Thyroid gland (tissue), 4 donors: ENCODE results near the gene GRIN2B. TPM values are rescaled to one million over a fixed set of nuclear protein-coding genes. Genes with fewer than 3 reads are reported as not detected.

Experiments
- DNase-seq, 2 donors: peaks; one replicate each; pipeline ENCODE4 v3.0.0-alpha.2; 2019
- H3K27ac ChIP-seq, 3 donors: fragments of 200-600 bp; sonication (generic); 1 replicate in 2 of 3; 2 replicates in 1 of 3; pipeline ENCODE4 v1.5.1; 2016 to 2019; ENCODE audit warnings: mild to moderate bottlenecking in 1 of 3, moderate library complexity in 1 of 3
- H3K27me3 ChIP-seq: fragments of 200-600 bp; sonication (generic); one replicate; pipeline ENCODE4 v1.5.1; 2019
- H3K36me3 ChIP-seq, 2 donors: fragments of 200-600 bp; sonication (generic); one replicate each; pipeline ENCODE4 v1.5.1; 2016 to 2019
- H3K4me1 ChIP-seq, 2 donors: fragments of 200-600 bp; sonication (generic); one replicate each; pipeline ENCODE4 v1.5.1; 2017 to 2019
- H3K4me3 ChIP-seq, 3 donors: fragments of 200-600 bp; sonication (generic); replicated peaks in 1 of 3; 1 replicate in 2 of 3; 2 replicates in 1 of 3; pipeline ENCODE4 v1.5.1; 2016; ENCODE audit warnings: mild to moderate bottlenecking in 1 of 3
- H3K9me3 ChIP-seq: fragments of 200-600 bp; sonication (generic); one replicate; pipeline ENCODE4 v1.5.1; 2017
- CTCF ChIP-seq, 6 experiments: fragments of 200-600 bp in 3 of 6; fragments of 450-650 bp in 3 of 6; sonication (generic) in 3 of 6; IDR thresholded peaks; one replicate each; pipeline ENCODE4 v1.5.1; 2016 to 2019; ENCODE audit warnings: antibody characterized with exemption in 6 of 6, mild to moderate bottlenecking in 2 of 6, inconsistent platforms in 1 of 6, moderate library complexity in 1 of 6
- POLR2A ChIP-seq, 2 donors: fragments of 450-650 bp; IDR thresholded peaks; one replicate each; pipeline ENCODE4 v1.6.1; 2017; ENCODE audit warnings: antibody characterized with exemption in 2 of 2, mild to moderate bottlenecking in 2 of 2, moderate library complexity in 1 of 2
- WGBS, 2 donors: methylation state at CpG; one replicate each; pipeline ENCODE4 v1.1.5; 2017; 5-methylcytosine and 5-hydroxymethylcytosine counted together
- intact Hi-C: fragments of 100-400 bp; cut with DNase I; formaldehyde crosslinking; loops from one replicate; pipeline ENCODE4 v1.15.1; 2023
- total RNA-seq, 4 donors: library from RNA; depleted of rRNA; stranded (reverse); fragments of >200 nt; gene quantifications; one replicate each; pipeline ENCODE4 v1.2.3, GENCODE V29; 2016

GRIN2B gene
- total RNA-seq, 4 donors from 2014 or later, result 0.13 to 1.6 (median 0.25) TPM; not detected in 1

GRCh38 chr12:13961971-13962370 is 19.4 kb downstream of the GRIN2B start:
- no peaks in the 10 kb centered on the region for H3K27me3 ChIP-seq
- no peak overlapping the region for H3K27ac ChIP-seq
- 64 to 81% methylated on average over 6 of the region's 6 CpGs for WGBS, 2 donors
- no peak overlapping the region for H3K4me3 ChIP-seq
- no peak for DNase-seq
- no peaks in the 10 kb centered on the region for H3K4me1 ChIP-seq
- intact Hi-C loops, result no loop called here
- TF ChIP-seq POLR2A (IDR thresholded peaks at IDR 0.05) (no peak), CTCF (IDR thresholded peaks at IDR 0.05) (no peak)
- no peaks in the 10 kb centered on the region for H3K9me3 ChIP-seq
- H3K36me3 ChIP-seq, result no peaks in the 10 kb centered on the region

GRCh38 chr12:13959131-13959723 is 22.2 kb downstream of the GRIN2B start:
- Histone ChIP-seq H3K9me3 (no peaks in the 10 kb centered on the region), H3K36me3 (no peaks in the 10 kb centered on the region), H3K4me1 (no peaks in the 10 kb centered on the region), H3K27ac (no peak overlapping the region), H3K4me3 (no peak overlapping the region), H3K27me3 (no peaks in the 10 kb centered on the region)
- WGBS, 2 donors, result 61 to 67% methylated on average over 9 of the region's 9 CpGs
- no peak for DNase-seq
- TF ChIP-seq CTCF (IDR thresholded peaks at IDR 0.05) (no peak), POLR2A (IDR thresholded peaks at IDR 0.05) (no peak)
- intact Hi-C loops, result no loop called here

- Histone ChIP-seq H3K36me3 (no peaks in the 10 kb centered on the region), H3K4me1 (no peaks in the 10 kb centered on the region), H3K9me3 (no peaks in the 10 kb centered on the region), H3K4me3 (no peak overlapping the region), H3K27ac (no peak overlapping the region), H3K27me3 (no peaks in the 10 kb centered on the region)
- TF ChIP-seq CTCF (IDR thresholded peaks at IDR 0.05) (no peak), POLR2A (IDR thresholded peaks at IDR 0.05) (no peak)
- 85 to 93% methylated on average over 9 of the region's 9 CpGs for WGBS, 2 donors
- intact Hi-C loops, result no loop called here
- DNase-seq, result no peak
Measured at GRCh38 chr12:13957576-13957975, 23.8 kb downstream of the GRIN2B start.

- Histone ChIP-seq H3K27me3 (no peaks in the 10 kb centered on the region), H3K9me3 (no peaks in the 10 kb centered on the region), H3K4me1 (no peaks in the 10 kb centered on the region), H3K36me3 (no peaks in the 10 kb centered on the region), H3K27ac (no peak overlapping the region), H3K4me3 (no peak overlapping the region)
- WGBS, 2 donors, result 53 to 60% methylated on average over 15 of the region's 15 CpGs
- intact Hi-C loops, result no loop called here
- no peak for TF ChIP-seq CTCF (IDR thresholded peaks at IDR 0.05)
- TF ChIP-seq POLR2A (IDR thresholded peaks at IDR 0.05), result no peak
- DNase-seq, result no peak
Measured at GRCh38 chr12:13956060-13956590, 25.3 kb downstream of the GRIN2B start.

GRCh38 chr12:13952096-13952495 is 29.3 kb downstream of the GRIN2B start:
- no peaks in the 10 kb centered on the region for H3K4me1 ChIP-seq

More at GRCh38 chr12:13952096-13952495, 29.3 kb downstream of the GRIN2B start:
- 80 to 81% methylated on average over 7 of the region's 7 CpGs for WGBS, 2 donors
- no peak overlapping the region for H3K4me3 ChIP-seq
- intact Hi-C loops, result no loop called here
- no peak for DNase-seq
- no peaks in the 10 kb centered on the region for H3K9me3 ChIP-seq
- H3K36me3 ChIP-seq, result no peaks in the 10 kb centered on the region
- TF ChIP-seq CTCF (IDR thresholded peaks at IDR 0.05) (no peak), POLR2A (IDR thresholded peaks at IDR 0.05) (no peak)
- H3K27me3 ChIP-seq, result no peaks in the 10 kb centered on the region
- H3K27ac ChIP-seq, result no peak overlapping the region
